ENCODE results near the gene CRCP.

DNA sequence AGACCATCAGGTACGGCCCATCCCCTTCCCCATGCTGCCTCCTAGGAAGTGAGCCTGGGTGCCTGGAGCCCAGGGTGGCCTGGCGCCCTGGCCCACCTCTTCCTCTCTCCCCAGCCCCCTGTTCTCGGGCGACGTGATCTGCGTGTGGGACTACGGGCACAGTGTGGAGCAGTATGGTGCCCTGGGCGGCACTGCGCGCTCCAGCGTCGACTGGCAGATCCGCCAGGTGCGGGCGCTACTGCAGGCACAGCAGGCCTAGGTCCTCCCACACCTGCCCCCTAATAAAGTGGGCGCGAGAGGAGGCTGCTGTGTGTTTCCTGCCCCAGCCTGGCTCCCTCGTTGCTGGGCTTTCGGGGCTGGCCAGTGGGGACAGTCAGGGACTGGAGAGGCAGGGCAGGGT, 22.0 kb upstream of the CRCP start:
- TF ChIP-seq, protein P1, sequence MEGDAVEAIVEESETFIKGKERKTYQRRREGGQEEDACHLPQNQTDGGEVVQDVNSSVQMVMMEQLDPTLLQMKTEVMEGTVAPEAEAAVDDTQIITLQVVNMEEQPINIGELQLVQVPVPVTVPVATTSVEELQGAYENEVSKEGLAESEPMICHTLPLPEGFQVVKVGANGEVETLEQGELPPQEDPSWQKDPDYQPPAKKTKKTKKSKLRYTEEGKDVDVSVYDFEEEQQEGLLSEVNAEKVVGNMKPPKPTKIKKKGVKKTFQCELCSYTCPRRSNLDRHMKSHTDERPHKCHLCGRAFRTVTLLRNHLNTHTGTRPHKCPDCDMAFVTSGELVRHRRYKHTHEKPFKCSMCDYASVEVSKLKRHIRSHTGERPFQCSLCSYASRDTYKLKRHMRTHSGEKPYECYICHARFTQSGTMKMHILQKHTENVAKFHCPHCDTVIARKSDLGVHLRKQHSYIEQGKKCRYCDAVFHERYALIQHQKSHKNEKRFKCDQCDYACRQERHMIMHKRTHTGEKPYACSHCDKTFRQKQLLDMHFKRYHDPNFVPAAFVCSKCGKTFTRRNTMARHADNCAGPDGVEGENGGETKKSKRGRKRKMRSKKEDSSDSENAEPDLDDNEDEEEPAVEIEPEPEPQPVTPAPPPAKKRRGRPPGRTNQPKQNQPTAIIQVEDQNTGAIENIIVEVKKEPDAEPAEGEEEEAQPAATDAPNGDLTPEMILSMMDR (IDR thresholded peaks at IDR 0.05): no peak
- TF ChIP-seq POLR2A (IDR thresholded peaks at IDR 0.05; ENCODE audit: low read depth): no peak
